GM12878 (cell line): ENCODE measurements around the gene FTH1. TPM values are rescaled to one million over a fixed set of nuclear protein-coding genes. Genes with fewer than 3 reads are reported as not detected.

ENCODE experiments used
- ATAC-seq: fragments of 200-7000 bp; cut with Tn5 transposase; 3 replicates; pipeline ENCODE4 v1.9.1; 2020; ENCODE audit warnings: mild to moderate bottlenecking, moderate library complexity
- Bru-seq: library from RNA; stranded (reverse); fragments of 400-500 nt; gene quantifications from one replicate; lab custom pipeline; 2021; lab: Mats Ljungman, UMichigan
- BruChase-seq, 2 experiments: library from RNA; stranded (reverse); fragments of 400-500 nt; gene quantifications; one replicate each; lab custom pipeline; 2021; lab: Mats Ljungman, UMichigan
- BruUV-seq: library from RNA; stranded (reverse); fragments of 400-500 nt; replicated peaks from 2 replicates; lab custom pipeline; 2021; lab: Mats Ljungman, UMichigan
- CTCF ChIA-PET: fragments of 300-600 bp; sonication (Branson Sonifier 250); formaldehyde crosslinking; extraction: SDS; loops from one replicate; lab custom pipeline; 2021; ENCODE audit warnings: inconsistent platforms; lab: Yijun Ruan, JAX
- POLR2A ChIA-PET: fragments of 350-600 bp; formaldehyde crosslinking; extraction: SDS; loops from one replicate; lab custom pipeline; 2021; ENCODE audit warnings: inconsistent platforms; lab: Charles Lee
- RAD21 ChIA-PET: fragments of 300-600 bp; sonication (Branson Sonifier 250); formaldehyde crosslinking; loops from one replicate; lab custom pipeline; 2023; ENCODE audit warnings: antibody characterized with exemption; ENCODE audit not compliant: unreplicated experiment; lab: Charles Lee
- SMC1A ChIA-PET: fragments of 300-600 bp; sonication (Branson Sonifier 250); formaldehyde crosslinking; loops from one replicate; lab custom pipeline; 2023; ENCODE audit not compliant: unreplicated experiment, uncharacterized antibody; lab: Charles Lee
- DNase-seq: peaks from one replicate; pipeline ENCODE4 v3.0.0-alpha.2; 2011; ENCODE audit warnings: low read depth, low spot score
- FAIRE-seq: peaks from 3 replicates; lab custom pipeline; 2011; peaks lifted over from hg19 to GRCh38; lab: Jason Lieb, UNC
- H2AFZ ChIP-seq: 2 replicates; pipeline ENCODE4 v1.6.0; 2011; ENCODE audit warnings: low read depth, low read length, control low read depth; ENCODE audit not compliant: control insufficient read depth
- H3K27ac ChIP-seq: 2 replicates; pipeline ENCODE4 v1.5.1; 2011; ENCODE audit warnings: control low read depth; ENCODE audit not compliant: control insufficient read depth, insufficient read depth
- H3K27me3 ChIP-seq, 2 experiments: replicated peaks in 1 of 2; 2 replicates each; pipeline versions ENCODE4 v1.6.0 to v1.6.1; 2011; ENCODE audit warnings: low read length in 1 of 2; ENCODE audit not compliant: control insufficient read depth in 2 of 2, insufficient read depth in 2 of 2
- H3K36me3 ChIP-seq, 2 experiments: 2 replicates each; pipeline ENCODE4 v1.5.1; 2011; ENCODE audit warnings: low read length in 1 of 2; ENCODE audit not compliant: control insufficient read depth in 2 of 2, insufficient read depth in 2 of 2
- H3K4me1 ChIP-seq: 2 replicates; pipeline ENCODE4 v1.6.1; 2011; ENCODE audit warnings: mild to moderate bottlenecking, low read length, moderate library complexity, mixed read lengths; ENCODE audit not compliant: control insufficient read depth, insufficient read depth
- H3K4me2 ChIP-seq: 2 replicates; pipeline ENCODE4 v1.6.0; 2011; ENCODE audit warnings: control low read depth; ENCODE audit not compliant: control insufficient read depth, insufficient read depth
- H3K4me3 ChIP-seq: fragments of 200-600 bp; sonication (generic); 2 replicates; pipeline ENCODE4 v1.5.1; 2016
- H3K79me2 ChIP-seq: 2 replicates; pipeline ENCODE4 v1.6.0; 2011; ENCODE audit warnings: low read length; ENCODE audit not compliant: control insufficient read depth, insufficient read depth
- H3K9ac ChIP-seq: 2 replicates; pipeline ENCODE4 v1.8.0; 2011; ENCODE audit warnings: low read length, control low read depth, mixed read lengths; ENCODE audit not compliant: control insufficient read depth, insufficient read depth
- H3K9me3 ChIP-seq: replicated peaks from 3 replicates; pipeline ENCODE4 v1.5.1; 2011; ENCODE audit warnings: mild to moderate bottlenecking, low read length; ENCODE audit not compliant: control insufficient read depth, insufficient read depth
- H4K20me1 ChIP-seq: 2 replicates; pipeline ENCODE4 v1.6.0; 2011; ENCODE audit not compliant: control insufficient read depth, insufficient read depth
- CBX5 ChIP-seq: sonication (generic); IDR thresholded peaks from 2 replicates; pipeline ENCODE4 v1.6.1; 2016; ENCODE audit warnings: low read depth, moderate library complexity, mild to moderate bottlenecking, inconsistent platforms
- DPF2 ChIP-seq: fragments of 450-650 bp; IDR thresholded peaks from 2 replicates; pipeline ENCODE4 v1.6.1; 2017; ENCODE audit warnings: mild to moderate bottlenecking
- GABPA ChIP-seq: IDR thresholded peaks from 2 replicates; pipeline ENCODE4 v1.6.1; 2014; ENCODE audit warnings: antibody characterized with exemption, low read depth, mild to moderate bottlenecking, inconsistent platforms
- POU2F2 ChIP-seq: IDR thresholded peaks from 3 replicates; pipeline ENCODE4 v1.6.1; 2011; ENCODE audit warnings: low read depth, mild to moderate bottlenecking, low read length, borderline replicate concordance
- SPI1 ChIP-seq: IDR thresholded peaks from 2 replicates; pipeline ENCODE4 v1.6.1; 2011; ENCODE audit warnings: low read depth, mild to moderate bottlenecking, low read length, moderate library complexity, borderline replicate concordance; ENCODE audit not compliant: insufficient read depth
- SRF ChIP-seq, 2 experiments: IDR thresholded peaks; 2 replicates each; pipeline ENCODE4 v1.6.1; 2011; ENCODE audit warnings: low read depth in 2 of 2, low read length in 2 of 2, mild to moderate bottlenecking in 1 of 2, moderate library complexity in 1 of 2
- STAT3 ChIP-seq: IDR thresholded peaks from 2 replicates; pipeline ENCODE4 v1.6.1; 2011; ENCODE audit warnings: low read depth, low read length, improper control_type of control experiment
- ZBED1 ChIP-seq: IDR thresholded peaks from 2 replicates; pipeline ENCODE4 v1.6.1; 2016; ENCODE audit warnings: borderline replicate concordance
- ZNF207 ChIP-seq: fragments of 450-650 bp; IDR thresholded peaks from 2 replicates; pipeline ENCODE4 v1.6.1; 2014; ENCODE audit warnings: antibody characterized with exemption, mild to moderate bottlenecking, borderline replicate concordance
- ZNF24 ChIP-seq: fragments of 450-650 bp; IDR thresholded peaks from 2 replicates; pipeline ENCODE4 v1.6.1; 2017; ENCODE audit warnings: antibody characterized with exemption, mild to moderate bottlenecking
- WGBS: methylation state at CpG from one replicate; pipeline ENCODE4 v1.1.6; 2016; ENCODE audit warnings: low lambda C conversion rate; ENCODE audit not compliant: insufficient replicate concordance, insufficient coverage; ENCODE audit errors: missing lambda C conversion rate; 5-methylcytosine and 5-hydroxymethylcytosine counted together
- in situ Hi-C: fragments of 300-500 bp; cut with MboI; formaldehyde crosslinking; loops from 9 replicates; pipeline ENCODE4 v1.14.3; 2018; ENCODE audit warnings: mixed read lengths
- intact Hi-C: fragments of 100-400 bp; cut with micrococcal nuclease; formaldehyde crosslinking; loops from one replicate; pipeline ENCODE4 v1.14.2; 2022; ENCODE audit not compliant: unreplicated experiment
- long read RNA-seq, 2 experiments: library from polyadenylated mRNA; unstranded; transcript quantifications; one replicate each; pipeline ENCODE4 v2.0.0, GENCODE V29; 2019 to 2020
- polyA minus RNA-seq, 3 experiments: library from RNA; depleted of rRNA, polyadenylated mRNA; stranded (reverse); fragments of >200 nt; gene quantifications; 2 replicates each; pipeline ENCODE4 v1.2.3, GENCODE V29; 2011
- polyA plus RNA-seq, 11 experiments: library from polyadenylated mRNA; depleted of rRNA in 4 of 11; unstranded in 6 of 11; stranded (reverse) in 5 of 11; fragments of >200 nt; fragmentation: Nextera tagmentation in 4 of 11; fragmentation: Illumina TruSeq in 1 of 11; extraction: Ambion mirVana in 4 of 11; extraction: Trizol in 1 of 11; gene quantifications; 1 replicate in 1 of 11; 2 replicates in 10 of 11; pipeline versions ENCODE4 v1.2.1 to v1.2.3, GENCODE V29; 2011 to 2016; ENCODE audit warnings: inconsistent platforms in 2 of 11, missing spikeins in 2 of 11, low read depth in 1 of 11
- total RNA-seq, 4 experiments: library from RNA; depleted of rRNA in 3 of 4; stranded (reverse); fragments of >200 nt in 3 of 4; fragmentation: Illumina TruSeq in 1 of 4; extraction: Trizol in 1 of 4; gene quantifications; 2 replicates each; pipeline versions ENCODE4 v1.2.1 to v1.2.3, GENCODE V29; 2013 to 2021
- TF ChIP-seq, protein P1 (sequence below): IDR thresholded peaks from 2 replicates; pipeline ENCODE4 v1.6.1; 2012; ENCODE audit warnings: low read depth, low read length, improper control_type of control experiment
- TF ChIP-seq, protein P2 (sequence below): fragments of 450-650 bp; IDR thresholded peaks from 2 replicates; pipeline ENCODE4 v1.6.1; 2017; ENCODE audit warnings: mild to moderate bottlenecking, moderate library complexity

FTH1 gene
- total RNA-seq (2013; cell fraction: nucleolus; rRNA removed), result 115 and 127 TPM in 2 replicates
- total RNA-seq (2014; rRNA removed) (320 and 399 TPM in 2 replicates), total RNA-seq (2014; rRNA removed; fragmentation: Illumina TruSeq; extraction: Trizol) (578 and 593 TPM in 2 replicates), total RNA-seq (2021) (1,394 and 1,396 TPM in 2 replicates), polyA plus RNA-seq (2011; rRNA removed) (264 and 289 TPM in 2 replicates), polyA plus RNA-seq (2014; fragmentation: Illumina TruSeq; extraction: Trizol) (1,926 and 2,341 TPM in 2 replicates), polyA plus RNA-seq (2014; fragmentation: Nextera tagmentation; extraction: Ambion mirVana) (100 to 1,000 TPM; 295 to 816 TPM), polyA plus RNA-seq (2014; rRNA removed) (1,103 and 1,222 TPM in 2 replicates), polyA plus RNA-seq (2016; fragmentation: Nextera tagmentation; extraction: Ambion mirVana) (1,000 to 10,000 TPM; 3,902 to 4,154 TPM), polyA minus RNA-seq (2011; rRNA and poly(A)+ RNA removed) (295 and 348 TPM in 2 replicates), Bru-seq, nascent RNA (percentile 99 among the genes with signal in this experiment), BruChase-seq, experiment 1, labeled RNA remaining after a 6-hour chase (percentile 99 among the genes with signal in this experiment), BruChase-seq, experiment 2, labeled RNA remaining after a 2-hour chase (percentile 98 among the genes with signal in this experiment)
- 1,541 TPM for polyA plus RNA-seq (2011; ENCODE audit: low read depth)
- polyA plus RNA-seq (2011; cell fraction: cytosol; rRNA removed), result 284 and 460 TPM in 2 replicates
- polyA plus RNA-seq (2011; cell fraction: nucleus; rRNA removed), result 213 and 242 TPM in 2 replicates
- 1,271 and 1,848 TPM in 2 replicates for polyA plus RNA-seq (2012)
- 295 and 305 TPM in 2 replicates for polyA minus RNA-seq (2011; cell fraction: cytosol; rRNA and poly(A)+ RNA removed)
- polyA minus RNA-seq (2011; cell fraction: nucleus; rRNA and poly(A)+ RNA removed), result 59.0 and 79.8 TPM in 2 replicates
- long read RNA-seq, experiment 1, transcript FTH1-201 (4 exons, 1,229 nt), result major isoform, 1,091 of 1,105 reads
- long read RNA-seq, experiment 1, partial matches to known transcripts, result 6 of 1,105 reads
- long read RNA-seq, experiment 1, other reads (novel, unspliced or antisense), result 4 of 1,105 reads
- long read RNA-seq, experiment 2, transcript FTH1-212 (5 exons, 825 nt), result minor isoform, 6 of 908 reads
- long read RNA-seq, experiment 2, transcript FTH1-201 (4 exons, 1,229 nt), result major isoform, 877 of 908 reads
- long read RNA-seq, experiment 2, partial matches to known transcripts, result 14 of 908 reads
- long read RNA-seq, experiment 2, other reads (novel, unspliced or antisense), result 7 of 908 reads

DNA sequence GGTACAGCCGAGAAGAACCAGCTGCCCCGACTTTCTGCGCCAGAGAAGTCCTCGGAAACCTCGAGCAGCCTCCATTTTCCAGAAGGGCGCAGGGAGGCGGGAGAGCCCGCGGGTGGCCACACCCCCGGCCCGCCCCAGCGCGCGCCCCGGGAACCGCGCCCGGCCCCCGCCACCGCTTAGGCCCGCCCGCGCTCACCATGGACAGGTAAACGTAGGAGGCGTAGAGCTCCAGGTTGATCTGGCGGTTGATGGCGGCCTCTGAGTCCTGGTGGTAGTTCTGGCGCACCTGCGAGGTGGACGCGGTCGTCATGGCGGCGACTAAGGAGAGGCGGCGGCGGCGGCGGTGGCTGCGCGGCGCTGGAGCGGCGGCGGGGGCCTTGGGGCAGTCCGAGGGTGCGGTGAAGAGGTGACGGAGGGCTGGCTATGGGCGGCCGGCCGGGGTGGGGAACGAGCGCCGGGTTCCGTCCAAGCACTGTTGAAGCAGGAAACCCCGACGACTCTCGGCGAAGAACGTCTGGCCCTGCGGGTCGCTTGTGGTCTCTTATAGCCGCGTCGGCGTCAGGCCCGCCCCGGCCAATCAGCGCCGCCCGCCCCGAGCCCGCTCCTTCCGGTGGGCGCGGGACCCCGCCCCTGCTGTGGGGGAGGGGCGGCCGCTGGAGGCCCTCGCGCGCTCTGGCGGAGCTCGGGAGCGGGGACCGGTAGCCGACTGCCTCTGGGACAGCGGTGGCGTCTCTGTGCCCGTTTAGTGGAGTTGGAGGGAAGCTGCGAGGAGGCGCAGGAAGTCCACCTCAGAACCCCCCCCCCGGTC is at the start of gene FTH1:
TSS of gene FTH1 (minus strand) at position 519 of the 808 bp plus-strand sequence. CDS start at position 310, 209 bp downstream.
- BruUV-seq, result no TSS peak
- H2AFZ ChIP-seq, result peak within 1 kb of the TSS; percentile 51
- TF ChIP-seq ZBED1 (no peak), SRF (IDR thresholded peaks at IDR 0.05; ENCODE audit: low read depth in 2 of 2, low read length in 2 of 2) (0 out of 4 replicates have a peak, but pooled peaks of 1 of the 2 experiments have one; percentile 3), STAT3 (no peak), SPI1 (no peak), GABPA (no peak), CBX5 (no peak), ZNF24 (no peak), DPF2 (peak; percentile 78; the same call in 1 of the 2 replicates), POU2F2 (peak; percentile 81; the same call in 2 of the 3 replicates), ZNF207 (no peak)
- TF ChIP-seq, protein P1, sequence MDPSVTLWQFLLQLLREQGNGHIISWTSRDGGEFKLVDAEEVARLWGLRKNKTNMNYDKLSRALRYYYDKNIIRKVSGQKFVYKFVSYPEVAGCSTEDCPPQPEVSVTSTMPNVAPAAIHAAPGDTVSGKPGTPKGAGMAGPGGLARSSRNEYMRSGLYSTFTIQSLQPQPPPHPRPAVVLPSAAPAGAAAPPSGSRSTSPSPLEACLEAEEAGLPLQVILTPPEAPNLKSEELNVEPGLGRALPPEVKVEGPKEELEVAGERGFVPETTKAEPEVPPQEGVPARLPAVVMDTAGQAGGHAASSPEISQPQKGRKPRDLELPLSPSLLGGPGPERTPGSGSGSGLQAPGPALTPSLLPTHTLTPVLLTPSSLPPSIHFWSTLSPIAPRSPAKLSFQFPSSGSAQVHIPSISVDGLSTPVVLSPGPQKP, result peak; percentile 74
- TF ChIP-seq, protein P2, sequence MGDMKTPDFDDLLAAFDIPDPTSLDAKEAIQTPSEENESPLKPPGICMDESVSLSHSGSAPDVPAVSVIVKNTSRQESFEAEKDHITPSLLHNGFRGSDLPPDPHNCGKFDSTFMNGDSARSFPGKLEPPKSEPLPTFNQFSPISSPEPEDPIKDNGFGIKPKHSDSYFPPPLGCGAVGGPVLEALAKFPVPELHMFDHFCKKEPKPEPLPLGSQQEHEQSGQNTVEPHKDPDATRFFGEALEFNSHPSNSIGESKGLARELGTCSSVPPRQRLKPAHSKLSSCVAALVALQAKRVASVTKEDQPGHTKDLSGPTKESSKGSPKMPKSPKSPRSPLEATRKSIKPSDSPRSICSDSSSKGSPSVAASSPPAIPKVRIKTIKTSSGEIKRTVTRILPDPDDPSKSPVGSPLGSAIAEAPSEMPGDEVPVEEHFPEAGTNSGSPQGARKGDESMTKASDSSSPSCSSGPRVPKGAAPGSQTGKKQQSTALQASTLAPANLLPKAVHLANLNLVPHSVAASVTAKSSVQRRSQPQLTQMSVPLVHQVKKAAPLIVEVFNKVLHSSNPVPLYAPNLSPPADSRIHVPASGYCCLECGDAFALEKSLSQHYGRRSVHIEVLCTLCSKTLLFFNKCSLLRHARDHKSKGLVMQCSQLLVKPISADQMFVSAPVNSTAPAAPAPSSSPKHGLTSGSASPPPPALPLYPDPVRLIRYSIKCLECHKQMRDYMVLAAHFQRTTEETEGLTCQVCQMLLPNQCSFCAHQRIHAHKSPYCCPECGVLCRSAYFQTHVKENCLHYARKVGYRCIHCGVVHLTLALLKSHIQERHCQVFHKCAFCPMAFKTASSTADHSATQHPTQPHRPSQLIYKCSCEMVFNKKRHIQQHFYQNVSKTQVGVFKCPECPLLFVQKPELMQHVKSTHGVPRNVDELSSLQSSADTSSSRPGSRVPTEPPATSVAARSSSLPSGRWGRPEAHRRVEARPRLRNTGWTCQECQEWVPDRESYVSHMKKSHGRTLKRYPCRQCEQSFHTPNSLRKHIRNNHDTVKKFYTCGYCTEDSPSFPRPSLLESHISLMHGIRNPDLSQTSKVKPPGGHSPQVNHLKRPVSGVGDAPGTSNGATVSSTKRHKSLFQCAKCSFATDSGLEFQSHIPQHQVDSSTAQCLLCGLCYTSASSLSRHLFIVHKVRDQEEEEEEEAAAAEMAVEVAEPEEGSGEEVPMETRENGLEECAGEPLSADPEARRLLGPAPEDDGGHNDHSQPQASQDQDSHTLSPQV, result no peak

More for the DNA sequence above, at the start of gene FTH1:
- Histone ChIP-seq H3K4me1 (peaks cover 47% of the 10 kb centered on the region), H3K4me2 (peak within 1 kb of the TSS; percentile 91), H3K79me2 (peaks cover 36% of the 10 kb centered on the region), H3K36me3 (peaks cover 6 to 13% of the 10 kb centered on the region in 2 experiments), H3K4me3 (peak within 1 kb of the TSS; percentile 100), H3K27me3 (no peaks in the 10 kb centered on the region), H3K9ac (peak within 1 kb of the TSS; percentile 93), H3K27ac (peak within 1 kb of the TSS; percentile 96), H4K20me1 (peaks cover 8% of the 10 kb centered on the region), H3K9me3 (no peaks in the 10 kb centered on the region)
- in situ Hi-C loops, result no loop called here
- ChIA-PET POLR2A (interaction anchor here (0.7 to 2.2 kb wide), 11 partner anchors 9 to 787 kb away, joined by 3 to 12 read pairs (median 3); partner anchors contain the start of gene ZBTB3), RAD21 (interaction anchor here (1.0 to 2.7 kb wide), 6 partner anchors 19 to 152 kb away, joined by 3 to 13 read pairs (median 4); no protein-coding TSS in a partner anchor), CTCF (interaction anchor here (0.7 to 7.0 kb wide), 7 partner anchors 20 to 203 kb away, joined by 3 to 49 read pairs (median 5); no protein-coding TSS in a partner anchor), SMC1A (interaction anchor here (1.0 to 5.8 kb wide), 4 partner anchors 19 to 170 kb away, joined by 4 to 29 read pairs (median 10); no protein-coding TSS in a partner anchor)
- WGBS, result 5% methylated on average over 82 of the region's 93 CpGs
- DNase-seq, result no peak
- intact Hi-C loops, result loop anchor here (5.0 kb wide), 4 partner anchors 85 to 170 kb away; partner anchors contain the start of genes FADS2 and INCENP
- FAIRE-seq, result no peak
- ATAC-seq, result peak; percentile 72
